Tibial nerve (tissue), 4 donors: Measurements from ENCODE around the gene ITGA1.

ENCODE experiments used
- CTCF ChIP-seq, 5 experiments: fragments of 200-600 bp in 3 of 5; fragments of 450-650 bp in 2 of 5; sonication (generic) in 3 of 5; IDR thresholded peaks; one replicate each; pipeline ENCODE4 v1.5.1; 2016 to 2019; ENCODE audit warnings: antibody characterized with exemption in 5 of 5, mild to moderate bottlenecking in 3 of 5, moderate library complexity in 2 of 5
- EP300 ChIP-seq, 2 donors: sonication (generic); formaldehyde crosslinking; IDR thresholded peaks; one replicate each; pipeline ENCODE4 v1.6.1; 2017; ENCODE audit warnings: antibody characterized with exemption in 2 of 2, mild to moderate bottlenecking in 1 of 2

GRCh38 chr5:52961274-52961681, 173.6 kb downstream of the ITGA1 start:
- TF ChIP-seq CTCF (IDR thresholded peaks at IDR 0.05) (no peak), EP300 (IDR thresholded peaks at IDR 0.05) (no peak)
